Endothelial cell of umbilical vein (primary cell): ENCODE results near the gene ST6GALNAC3. TPM values are rescaled to one million over a fixed set of nuclear protein-coding genes. Genes with fewer than 3 reads are reported as not detected.
"Not testable (repeated sequence)": the region's sequence is repeated elsewhere in the genome, so short reads cannot be mapped to it uniquely, and the experiment has no call there.

Experiments
- BruUV-seq: library from RNA; stranded (reverse); fragments of 400-500 nt; replicated peaks from 2 replicates; lab custom pipeline; 2021; lab: Mats Ljungman, UMichigan
- CTCF ChIA-PET: fragments of 300-600, 350-600 bp; sonication (Branson Sonifier 250); formaldehyde crosslinking; loops from one replicate; lab custom pipeline; 2021; ENCODE audit warnings: antibody characterized with exemption, inconsistent platforms; lab: Charles Lee
- POLR2A ChIA-PET: fragments of 300-600, 350-600 bp; sonication (Branson Sonifier 250); formaldehyde crosslinking; loops from one replicate; lab custom pipeline; 2021; ENCODE audit warnings: antibody characterized with exemption, inconsistent platforms; lab: Charles Lee
- DNase-seq: peaks from one replicate; pipeline ENCODE4 v3.0.0-alpha.2; 2011; ENCODE audit warnings: low read depth, low spot score
- FAIRE-seq: peaks from 2 replicates; lab custom pipeline; 2011; peaks lifted over from hg19 to GRCh38; lab: Jason Lieb, UNC
- H2AFZ ChIP-seq: 2 replicates; pipeline ENCODE4 v1.6.0; 2012; ENCODE audit warnings: low read depth, low read length, control low read depth, inconsistent platforms
- H3K27ac ChIP-seq: 2 replicates; pipeline ENCODE4 v1.5.1; 2011; ENCODE audit warnings: low read depth, mild to moderate bottlenecking, control low read depth, low read length, moderate library complexity; ENCODE audit not compliant: insufficient read depth
- H3K27me3 ChIP-seq, 2 experiments: 2 replicates each; pipeline versions ENCODE4 v1.6.0 to v1.6.1; 2011; ENCODE audit warnings: low read length in 2 of 2, mixed read lengths in 1 of 2; ENCODE audit not compliant: control insufficient read depth in 2 of 2, insufficient read depth in 2 of 2
- H3K36me3 ChIP-seq, 2 experiments: 2 replicates in 1 of 2; 3 replicates in 1 of 2; pipeline ENCODE4 v1.5.1; 2011; ENCODE audit warnings: low read length in 2 of 2, mild to moderate bottlenecking in 1 of 2, moderate library complexity in 1 of 2; ENCODE audit not compliant: control insufficient read depth in 2 of 2, insufficient read depth in 2 of 2; ENCODE audit errors: extremely low read depth in 1 of 2
- H3K4me1 ChIP-seq: 3 replicates; pipeline ENCODE4 v1.5.1; 2011; ENCODE audit warnings: mild to moderate bottlenecking, low read length; ENCODE audit not compliant: control insufficient read depth, insufficient read depth; ENCODE audit errors: extremely low read depth
- H3K4me2 ChIP-seq: 2 replicates; pipeline ENCODE4 v1.6.1; 2011; ENCODE audit warnings: low read length, control low read depth, mixed read lengths; ENCODE audit not compliant: insufficient read depth
- H3K4me3 ChIP-seq, 3 experiments: fragments of 200-600 bp in 1 of 3; sonication (generic), shearing (Covaris generic) in 1 of 3; replicated peaks in 1 of 3; 2 replicates each; pipeline ENCODE4 v1.5.1; 2011 to 2016; ENCODE audit warnings: control low read depth in 3 of 3, low read length in 3 of 3, mild to moderate bottlenecking in 2 of 3, inconsistent platforms in 1 of 3, low read depth in 1 of 3, moderate library complexity in 1 of 3; ENCODE audit not compliant: insufficient read depth in 1 of 3
- H3K79me2 ChIP-seq: 2 replicates; pipeline ENCODE4 v1.6.0; 2012; ENCODE audit warnings: low read length, inconsistent platforms; ENCODE audit not compliant: control insufficient read depth, insufficient read depth
- H3K9ac ChIP-seq: replicated peaks from 2 replicates; pipeline ENCODE3; 2011; ENCODE audit warnings: low read length, control low read depth; ENCODE audit not compliant: insufficient read depth; ENCODE audit errors: extremely low read depth
- H3K9me1 ChIP-seq: replicated peaks from 3 replicates; pipeline ENCODE4 v1.6.0; 2011; ENCODE audit warnings: mild to moderate bottlenecking, low read length; ENCODE audit not compliant: control insufficient read depth, insufficient read depth; ENCODE audit errors: extremely low read depth
- H3K9me3 ChIP-seq: replicated peaks from 2 replicates; pipeline ENCODE4 v1.5.1; 2012; ENCODE audit warnings: low read length, inconsistent platforms; ENCODE audit not compliant: control insufficient read depth, insufficient read depth
- H4K20me1 ChIP-seq: replicated peaks from 2 replicates; pipeline ENCODE3; 2011; ENCODE audit warnings: mild to moderate bottlenecking, low read length; ENCODE audit not compliant: control insufficient read depth, insufficient read depth; ENCODE audit errors: extremely low read depth
- CTCF ChIP-seq, 2 donors: IDR thresholded peaks; 1 replicate in 1 of 2; 2 replicates in 1 of 2; pipeline ENCODE4 v1.5.1; 2011; ENCODE audit warnings: low read length in 2 of 2, mild to moderate bottlenecking in 2 of 2, moderate library complexity in 2 of 2, control low read depth in 1 of 2, inconsistent platforms in 1 of 2, low read depth in 1 of 2; ENCODE audit not compliant: insufficient read depth in 1 of 2; ENCODE audit errors: extremely low read depth in 1 of 2
- EZH2 ChIP-seq: IDR thresholded peaks from 2 replicates; pipeline ENCODE4 v1.6.1; 2012; ENCODE audit warnings: borderline replicate concordance, low read depth, mild to moderate bottlenecking, moderate library complexity, low read length, inconsistent platforms; ENCODE audit not compliant: severe bottlenecking
- FOS ChIP-seq: IDR thresholded peaks from 2 replicates; pipeline ENCODE4 v1.6.1; 2011; ENCODE audit warnings: mild to moderate bottlenecking, low read length, moderate library complexity, borderline replicate concordance; ENCODE audit not compliant: insufficient read depth
- GATA2 ChIP-seq: IDR thresholded peaks from 2 replicates; pipeline ENCODE4 v1.7.0; 2011; ENCODE audit warnings: low read depth, mild to moderate bottlenecking, moderate library complexity, mixed read lengths, low read length; ENCODE audit not compliant: insufficient read length, insufficient read depth
- JUN ChIP-seq: IDR thresholded peaks from 2 replicates; pipeline ENCODE4 v1.6.1; 2011; ENCODE audit warnings: borderline replicate concordance, low read depth; ENCODE audit not compliant: insufficient read length, insufficient read depth
- MYC ChIP-seq: IDR thresholded peaks from one replicate; pipeline ENCODE4 v1.6.1; 2011; ENCODE audit warnings: mild to moderate bottlenecking, low read depth, low read length
- dilution Hi-C: fragments of 300-500 bp; cut with MboI; formaldehyde crosslinking; loops from one replicate; pipeline ENCODE4 v1.15.0; 2019; ENCODE audit warnings: low sequenced_read_pairs; ENCODE audit not compliant: extremely low pct_ligation_motif_present
- intact Hi-C: fragments of 100-400 bp; cut with micrococcal nuclease; formaldehyde crosslinking; loops from one replicate; pipeline ENCODE4 v1.10.0; 2022
- polyA plus RNA-seq, 4 experiments: library from polyadenylated mRNA; depleted of rRNA in 3 of 4; stranded (reverse) in 3 of 4; unstranded in 1 of 4; fragments of >200 nt; gene quantifications; 2 replicates each; pipeline versions ENCODE4 v1.2.1 to v1.2.3, GENCODE V29; 2011 to 2012; ENCODE audit warnings: missing spikeins in 1 of 4
- total RNA-seq: library from RNA; stranded (reverse); gene quantifications from 2 replicates; pipeline ENCODE4 v1.2.3, GENCODE V29; 2021

Gene ST6GALNAC3
- total and polyA plus RNA-seq, 2 donors (not counting 3 experiments of a cell fraction or from before 2014, with no cell fraction given) = 7.6 to 48.3 TPM

- dilution Hi-C loops = no loop called here
- no peaks in the 10 kb centered on the region for H4K20me1 ChIP-seq
- no peak for DNase-seq
- H3K9me3 ChIP-seq = no peaks in the 10 kb centered on the region
- no peaks in the 10 kb centered on the region for H3K79me2 ChIP-seq
- POLR2A ChIA-PET = no interaction called here
- no TSS peak for BruUV-seq
- H3K9me1 ChIP-seq = no peaks in the 10 kb centered on the region
- intact Hi-C loops = no loop called here
- no peak overlapping the region for H3K4me3 ChIP-seq
- H3K36me3 ChIP-seq = no peaks in the 10 kb centered on the region
- no peak overlapping the region for H3K4me2 ChIP-seq
- CTCF ChIA-PET = no interaction called here
- H2AFZ ChIP-seq = no peak overlapping the region
- no peak for FAIRE-seq
- no peak overlapping the region for H3K9ac ChIP-seq
- no peak overlapping the region for H3K27ac ChIP-seq
- H3K4me1 ChIP-seq = no peaks in the 10 kb centered on the region
- TF ChIP-seq MYC (no peak), CTCF (IDR thresholded peaks at IDR 0.05; ENCODE audit: extremely low read depth in 1 of 2, insufficient read depth in 1 of 2, low read depth in 1 of 2, low read length in 2 of 2) (no peak), FOS (no peak), EZH2 (no peak), GATA2 (no peak), JUN (no peak)
- no peaks in the 10 kb centered on the region for H3K27me3 ChIP-seq
These were observed 165.8 kb downstream of the ST6GALNAC3 start for GRCh38 chr1:76240316-76240715.

GRCh38 chr1:76242587-76242986 is 168.0 kb downstream of the ST6GALNAC3 start:
- H3K27me3 ChIP-seq, H3K4me2 ChIP-seq, H3K79me2 ChIP-seq, H3K36me3 ChIP-seq, H2AFZ ChIP-seq, DNase-seq, H3K4me3 ChIP-seq, H3K4me1 ChIP-seq, H4K20me1 ChIP-seq, BruUV-seq, FAIRE-seq, H3K9me1 ChIP-seq, dilution Hi-C loops, H3K27ac ChIP-seq, H3K9ac ChIP-seq, H3K9me3 ChIP-seq, intact Hi-C loops, POLR2A ChIA-PET: not testable (repeated sequence)
- CTCF ChIA-PET = interaction anchor here (1.1 kb wide), 1 partner anchor 12 kb away, joined by 3 read pairs; no protein-coding TSS in a partner anchor
